ENCODE measurements around the gene ACTA1.

ACTA1 gene

GRCh38 chr1:229440851-229441537 is 7.1 kb upstream of the ACTA1 start:
- TF ChIP-seq, protein P1, sequence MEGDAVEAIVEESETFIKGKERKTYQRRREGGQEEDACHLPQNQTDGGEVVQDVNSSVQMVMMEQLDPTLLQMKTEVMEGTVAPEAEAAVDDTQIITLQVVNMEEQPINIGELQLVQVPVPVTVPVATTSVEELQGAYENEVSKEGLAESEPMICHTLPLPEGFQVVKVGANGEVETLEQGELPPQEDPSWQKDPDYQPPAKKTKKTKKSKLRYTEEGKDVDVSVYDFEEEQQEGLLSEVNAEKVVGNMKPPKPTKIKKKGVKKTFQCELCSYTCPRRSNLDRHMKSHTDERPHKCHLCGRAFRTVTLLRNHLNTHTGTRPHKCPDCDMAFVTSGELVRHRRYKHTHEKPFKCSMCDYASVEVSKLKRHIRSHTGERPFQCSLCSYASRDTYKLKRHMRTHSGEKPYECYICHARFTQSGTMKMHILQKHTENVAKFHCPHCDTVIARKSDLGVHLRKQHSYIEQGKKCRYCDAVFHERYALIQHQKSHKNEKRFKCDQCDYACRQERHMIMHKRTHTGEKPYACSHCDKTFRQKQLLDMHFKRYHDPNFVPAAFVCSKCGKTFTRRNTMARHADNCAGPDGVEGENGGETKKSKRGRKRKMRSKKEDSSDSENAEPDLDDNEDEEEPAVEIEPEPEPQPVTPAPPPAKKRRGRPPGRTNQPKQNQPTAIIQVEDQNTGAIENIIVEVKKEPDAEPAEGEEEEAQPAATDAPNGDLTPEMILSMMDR (IDR thresholded peaks at IDR 0.05; ENCODE audit: low read depth, low read length), result no peak
- DNase-seq (ENCODE audit: extremely low read depth, low read depth), result peak; percentile 30

- DNase-seq (ENCODE audit: extremely low read depth, low read depth), result no peak
- TF ChIP-seq, protein P1 (IDR thresholded peaks at IDR 0.05; ENCODE audit: low read depth, low read length), result no peak
Observed at GRCh38 chr1:229438021-229438420, 4.1 kb upstream of the ACTA1 start.

DNA sequence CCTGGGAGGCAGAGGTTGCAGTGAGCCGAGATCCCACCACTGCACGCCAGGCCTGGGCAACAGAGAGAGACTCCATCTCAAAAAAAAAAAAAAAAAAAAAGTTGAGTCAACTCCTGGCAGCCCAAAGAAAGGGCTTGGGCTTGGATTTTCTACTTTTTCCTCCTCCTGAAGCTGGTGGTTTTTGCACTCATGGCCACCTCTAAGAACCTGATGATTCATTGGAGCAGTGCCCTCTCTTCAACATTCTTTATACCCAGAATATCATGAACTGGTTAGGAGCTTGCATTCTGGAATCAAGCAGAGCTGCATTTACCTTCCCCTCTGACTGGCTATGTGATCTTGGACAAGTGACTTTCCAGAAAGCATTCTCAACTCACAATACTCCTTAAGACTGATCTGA is 3.5 kb upstream of the ACTA1 start:
- TF ChIP-seq, protein P1 (IDR thresholded peaks at IDR 0.05; ENCODE audit: low read depth, low read length), result no peak
- DNase-seq (ENCODE audit: extremely low read depth, low read depth), result no peak

GRCh38 chr1:229436201-229436600 is 2.3 kb upstream of the ACTA1 start:
- no peak for DNase-seq (ENCODE audit: extremely low read depth, low read depth)
- TF ChIP-seq, protein P1 (IDR thresholded peaks at IDR 0.05; ENCODE audit: low read depth, low read length), result no peak

DNA sequence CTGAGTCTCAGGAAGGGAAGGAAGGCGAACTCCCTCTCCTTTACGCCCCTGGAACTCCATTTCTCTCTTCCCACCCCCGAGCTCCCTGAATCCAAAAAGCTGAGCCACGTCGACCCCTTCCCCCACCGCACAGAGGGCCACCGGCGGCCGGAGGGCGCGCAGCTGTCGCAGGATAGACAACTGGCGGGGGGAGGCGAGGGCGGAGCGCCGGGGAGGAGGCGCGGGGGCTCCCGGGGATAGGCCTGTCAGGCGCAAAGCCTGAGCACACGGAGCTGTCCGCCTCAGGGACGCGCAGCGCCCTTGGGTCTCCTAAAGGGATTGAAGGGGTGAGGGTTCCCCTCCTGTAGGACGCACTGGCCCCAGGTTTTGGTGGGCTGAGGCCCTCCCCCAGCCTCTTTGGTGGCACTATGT is 752 bp upstream of the ACTA1 start:
- TF ChIP-seq, protein P1 (IDR thresholded peaks at IDR 0.05; ENCODE audit: low read depth, low read length), result no peak
- no peak for DNase-seq (ENCODE audit: extremely low read depth, low read depth)

DNA sequence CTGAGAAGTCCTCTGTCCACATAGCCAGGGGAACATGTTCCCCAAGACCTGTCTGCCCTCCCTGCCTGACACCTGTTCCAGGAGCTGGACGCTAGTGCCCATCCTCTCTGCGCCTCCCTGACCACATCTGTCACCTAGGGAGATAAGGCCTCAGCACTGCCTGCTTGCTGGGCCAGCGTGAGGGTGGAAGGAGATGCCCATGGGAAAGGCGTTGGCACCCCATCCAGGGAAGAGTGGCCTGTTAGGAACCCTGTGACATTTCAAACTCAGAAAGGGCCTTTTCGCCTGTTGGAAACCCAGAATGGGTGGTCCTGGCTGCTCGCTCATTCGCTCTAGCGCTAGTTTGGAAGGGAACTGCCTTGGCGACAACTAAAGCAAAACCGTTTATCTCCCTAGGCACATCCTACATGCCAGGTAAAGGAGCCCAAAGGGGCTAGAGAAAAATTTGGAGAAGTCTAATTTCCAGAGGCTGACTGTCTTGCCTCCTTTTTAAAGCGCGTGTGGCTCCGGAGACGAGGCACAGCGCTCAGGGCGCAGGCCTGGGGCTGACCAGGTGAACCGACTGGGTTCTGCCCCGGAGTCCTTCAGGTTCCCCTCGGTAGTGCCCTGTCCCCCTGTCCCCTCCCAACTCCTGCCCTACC is 410 bp downstream of the ACTA1 start:
- TF ChIP-seq, protein P1 (IDR thresholded peaks at IDR 0.05; ENCODE audit: low read depth, low read length), result no peak
- no peak for DNase-seq (ENCODE audit: extremely low read depth, low read depth)

DNA sequence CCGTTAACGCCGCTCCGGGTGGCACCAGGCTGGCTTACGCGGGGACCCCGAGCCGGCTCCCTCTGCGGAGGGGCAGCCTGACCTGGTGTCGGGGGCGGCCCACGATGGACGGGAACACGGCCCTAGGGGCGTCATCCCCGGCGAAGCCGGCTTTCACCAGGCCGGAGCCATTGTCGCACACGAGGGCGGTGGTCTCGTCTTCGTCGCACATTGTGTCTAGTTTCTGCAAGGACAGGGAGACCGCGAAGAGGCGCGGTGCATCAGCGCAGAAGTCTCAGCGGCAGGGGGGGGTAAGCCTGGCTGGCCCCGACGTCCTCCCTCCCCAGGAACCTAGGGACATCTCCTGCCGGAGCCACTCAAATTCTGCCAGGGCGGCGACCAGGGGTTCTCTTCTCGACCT is 989 bp downstream of the ACTA1 start:
- TF ChIP-seq, protein P1 (IDR thresholded peaks at IDR 0.05; ENCODE audit: low read depth, low read length), result no peak
- DNase-seq (ENCODE audit: extremely low read depth, low read depth), result no peak
